ENCODE results near the gene BTNL9.
"Not testable (repeated sequence)": the region's sequence is repeated elsewhere in the genome, so short reads cannot be mapped to it uniquely, and the experiment has no call there.

- TF ChIP-seq, protein P1, sequence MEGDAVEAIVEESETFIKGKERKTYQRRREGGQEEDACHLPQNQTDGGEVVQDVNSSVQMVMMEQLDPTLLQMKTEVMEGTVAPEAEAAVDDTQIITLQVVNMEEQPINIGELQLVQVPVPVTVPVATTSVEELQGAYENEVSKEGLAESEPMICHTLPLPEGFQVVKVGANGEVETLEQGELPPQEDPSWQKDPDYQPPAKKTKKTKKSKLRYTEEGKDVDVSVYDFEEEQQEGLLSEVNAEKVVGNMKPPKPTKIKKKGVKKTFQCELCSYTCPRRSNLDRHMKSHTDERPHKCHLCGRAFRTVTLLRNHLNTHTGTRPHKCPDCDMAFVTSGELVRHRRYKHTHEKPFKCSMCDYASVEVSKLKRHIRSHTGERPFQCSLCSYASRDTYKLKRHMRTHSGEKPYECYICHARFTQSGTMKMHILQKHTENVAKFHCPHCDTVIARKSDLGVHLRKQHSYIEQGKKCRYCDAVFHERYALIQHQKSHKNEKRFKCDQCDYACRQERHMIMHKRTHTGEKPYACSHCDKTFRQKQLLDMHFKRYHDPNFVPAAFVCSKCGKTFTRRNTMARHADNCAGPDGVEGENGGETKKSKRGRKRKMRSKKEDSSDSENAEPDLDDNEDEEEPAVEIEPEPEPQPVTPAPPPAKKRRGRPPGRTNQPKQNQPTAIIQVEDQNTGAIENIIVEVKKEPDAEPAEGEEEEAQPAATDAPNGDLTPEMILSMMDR (IDR thresholded peaks at IDR 0.05) = not testable (repeated sequence)
- TF ChIP-seq POLR2AphosphoS5 (IDR thresholded peaks at IDR 0.05) = not testable (repeated sequence)
These were observed 57.9 kb downstream of the BTNL9 start for GRCh38 chr5:181097759-181098491.
